IPS-15b (cell line): ENCODE results near the gene CCDC150.
A peak's percentile ranks its signal among the peaks of the same experiment; 100 is the strongest.

Source experiments
- H3K27me3 ChIP-seq: one replicate; pipeline ENCODE4 v1.6.1; 2013; ENCODE audit warnings: low read length; ENCODE audit not compliant: control insufficient read depth, insufficient read depth
- H3K36me3 ChIP-seq: one replicate; pipeline ENCODE4 v1.6.1; 2013; ENCODE audit warnings: low read length; ENCODE audit not compliant: control insufficient read depth, insufficient read depth
- H3K4me1 ChIP-seq: one replicate; pipeline ENCODE4 v1.6.1; 2013; ENCODE audit warnings: mild to moderate bottlenecking, low read length; ENCODE audit not compliant: control insufficient read depth, insufficient read depth
- H3K4me3 ChIP-seq: one replicate; pipeline ENCODE4 v1.5.1; 2013; ENCODE audit warnings: low read depth, low read length
- H3K9ac ChIP-seq: one replicate; pipeline ENCODE4 v1.6.1; 2013; ENCODE audit warnings: low read depth, mild to moderate bottlenecking, low read length
- H3K9me3 ChIP-seq: one replicate; pipeline ENCODE4 v1.6.1; 2013; ENCODE audit warnings: mild to moderate bottlenecking, low read length; ENCODE audit not compliant: control insufficient read depth, insufficient read depth

CCDC150 gene

GRCh38 chr2:196639180-196640030, at the start of gene CCDC150:
TSS of gene CCDC150 (plus strand) at chr2:196639715. CDS start at chr2:196639767, 52 bp downstream.
- no peaks in the 10 kb centered on the region for H3K36me3 ChIP-seq
- peak within 1 kb of the TSS; percentile 91 for H3K9ac ChIP-seq
- peaks cover 5% of the 10 kb centered on the region for H3K4me1 ChIP-seq
- H3K27me3 ChIP-seq, result no peaks in the 10 kb centered on the region
- no peaks in the 10 kb centered on the region for H3K9me3 ChIP-seq
- peak within 1 kb of the TSS; percentile 97 for H3K4me3 ChIP-seq

- H3K9me3 ChIP-seq, result no peaks in the 10 kb centered on the region
- H3K4me3 ChIP-seq, result no peak overlapping the region
- H3K27me3 ChIP-seq, result peaks cover 33% of the 10 kb centered on the region
Observed at GRCh38 chr2:196590286-196590685, 49.2 kb upstream of the CCDC150 start.

GRCh38 chr2:196591004-196591403, 48.5 kb upstream of the CCDC150 start:
- no peaks in the 10 kb centered on the region for H3K4me1 ChIP-seq
- peaks cover 40% of the 10 kb centered on the region for H3K27me3 ChIP-seq
- no peak overlapping the region for H3K4me3 ChIP-seq
- no peaks in the 10 kb centered on the region for H3K9me3 ChIP-seq
- no peak overlapping the region for H3K9ac ChIP-seq
- H3K36me3 ChIP-seq, result no peaks in the 10 kb centered on the region

More at GRCh38 chr2:196590286-196590685, 49.2 kb upstream of the CCDC150 start:
- H3K4me1 ChIP-seq, result no peaks in the 10 kb centered on the region
- H3K36me3 ChIP-seq, result no peaks in the 10 kb centered on the region
- no peak overlapping the region for H3K9ac ChIP-seq

- no peaks in the 10 kb centered on the region for H3K9me3 ChIP-seq
- no peak overlapping the region for H3K9ac ChIP-seq
- H3K4me3 ChIP-seq, result no peak overlapping the region
- H3K27me3 ChIP-seq, result peaks cover 45% of the 10 kb centered on the region
- no peaks in the 10 kb centered on the region for H3K4me1 ChIP-seq
- H3K36me3 ChIP-seq, result no peaks in the 10 kb centered on the region
Observed at GRCh38 chr2:196591621-196592022, 47.9 kb upstream of the CCDC150 start.

- Histone ChIP-seq H3K9me3 (no peaks in the 10 kb centered on the region), H3K4me3 (peak overlapping the region; percentile 78), H3K9ac (peak overlapping the region; percentile 77), H3K27me3 (peaks cover 46% of the 10 kb centered on the region), H3K36me3 (no peaks in the 10 kb centered on the region), H3K4me1 (no peaks in the 10 kb centered on the region)
Observed at GRCh38 chr2:196592331-196592910, 47.1 kb upstream of the CCDC150 start.

- no peaks in the 10 kb centered on the region for H3K9me3 ChIP-seq
- peak within 1 kb of the TSS; percentile 78 for H3K4me3 ChIP-seq
- no peaks in the 10 kb centered on the region for H3K4me1 ChIP-seq
- no peaks in the 10 kb centered on the region for H3K36me3 ChIP-seq
- peaks cover 46% of the 10 kb centered on the region for H3K27me3 ChIP-seq
- H3K9ac ChIP-seq, result peak within 1 kb of the TSS; percentile 77
Observed at GRCh38 chr2:196592911-196593881, 46.3 kb upstream of the CCDC150 start, which contains the start of gene HECW2. TSS of gene HECW2 (minus strand) at chr2:196593554.

- Histone ChIP-seq H3K9ac (no peak overlapping the region), H3K4me1 (no peaks in the 10 kb centered on the region), H3K27me3 (peaks cover 46% of the 10 kb centered on the region), H3K9me3 (no peaks in the 10 kb centered on the region), H3K36me3 (no peaks in the 10 kb centered on the region), H3K4me3 (no peak overlapping the region)
Observed at GRCh38 chr2:196594158-196594557, 45.4 kb upstream of the CCDC150 start.

- H3K4me3 ChIP-seq, result no peak overlapping the region
- no peaks in the 10 kb centered on the region for H3K4me1 ChIP-seq
- no peaks in the 10 kb centered on the region for H3K36me3 ChIP-seq
- peaks cover 28% of the 10 kb centered on the region for H3K27me3 ChIP-seq
- H3K9me3 ChIP-seq, result no peaks in the 10 kb centered on the region
- no peak overlapping the region for H3K9ac ChIP-seq
Observed at GRCh38 chr2:196597531-196597930, 42.0 kb upstream of the CCDC150 start.

GRCh38 chr2:196598412-196598811, 41.1 kb upstream of the CCDC150 start:
- Histone ChIP-seq H3K4me1 (no peaks in the 10 kb centered on the region), H3K27me3 (peaks cover 28% of the 10 kb centered on the region), H3K4me3 (no peak overlapping the region), H3K9me3 (no peaks in the 10 kb centered on the region), H3K9ac (no peak overlapping the region), H3K36me3 (no peaks in the 10 kb centered on the region)

GRCh38 chr2:196598846-196599245, 40.7 kb upstream of the CCDC150 start:
- H3K4me3 ChIP-seq, result no peak overlapping the region
- H3K4me1 ChIP-seq, result no peaks in the 10 kb centered on the region
- no peaks in the 10 kb centered on the region for H3K9me3 ChIP-seq
- H3K27me3 ChIP-seq, result peaks cover 25% of the 10 kb centered on the region
- no peak overlapping the region for H3K9ac ChIP-seq
- H3K36me3 ChIP-seq, result no peaks in the 10 kb centered on the region
